ENCODE measurements around the gene ACAP3. TPM values are rescaled to one million over a fixed set of nuclear protein-coding genes. Genes with fewer than 3 reads are reported as not detected.

ACAP3 gene
- total and polyA plus RNA-seq, 2 of the 4 experiments (the other 2 are of a cell fraction) = 13.3 to 58.2 TPM

DNA sequence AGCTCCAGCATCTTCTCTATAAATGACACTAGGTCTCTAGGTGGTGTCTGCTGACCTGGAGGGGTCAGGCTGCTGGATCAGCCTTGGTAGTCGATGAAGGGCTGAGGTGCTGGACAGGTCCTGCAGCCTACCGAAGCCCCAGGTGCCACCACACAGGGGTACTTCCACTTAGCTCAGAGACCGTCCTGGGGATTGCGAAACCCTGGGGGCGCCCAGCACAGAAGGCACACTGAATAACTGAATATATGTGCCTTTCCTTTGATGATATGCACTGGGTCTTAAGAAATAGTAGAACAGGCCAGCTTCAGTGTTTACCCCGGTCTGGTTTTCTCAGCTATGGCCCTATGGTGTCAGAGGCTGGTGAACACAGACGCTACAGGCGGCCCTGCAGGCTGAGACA is 45.0 kb downstream of the ACAP3 start:
- Histone ChIP-seq H2BK15ac (ENCODE audit: low read depth, low read length) (peak overlapping the region; percentile 16; the same call in 2 of the 3 replicates), H3K27me3 (ENCODE audit: control insufficient read depth, insufficient read depth, low read length) (no peaks in the 10 kb centered on the region), H3K23ac (ENCODE audit: low read depth, low read length) (peak overlapping the region; percentile 52; the same call in 1 of the 2 replicates), H2BK120ac (ENCODE audit: low read depth, low read length) (peak overlapping the region; percentile 99), H2BK20ac (ENCODE audit: low read depth, low read length) (peak overlapping the region; percentile 63), H3K4me1 (ENCODE audit: control insufficient read depth, insufficient read depth, low read length) (peaks cover 40% of the 10 kb centered on the region), H3K79me1 (ENCODE audit: low read depth in 1 of 2, low read length in 2 of 2) (peaks cover 30 to 73% of the 10 kb centered on the region in 2 experiments), H3K9ac (ENCODE audit: low read depth, low read length) (peak overlapping the region; percentile 36; the same call in 1 of the 2 replicates), H2AFZ (replicated peaks; ENCODE audit: low read length, poor library complexity) (no peak overlapping the region), H2AK9ac (replicated peaks; ENCODE audit: low read depth, low read length, poor library complexity) (no peak overlapping the region), H4K5ac (ENCODE audit: low read depth, low read length) (peak overlapping the region; percentile 59; the same call in 1 of the 2 replicates), H3K9me1 (ENCODE audit: insufficient read depth, low read length) (peaks cover 29% of the 10 kb centered on the region), H3K4me2 (ENCODE audit: low read depth, low read length) (no peak overlapping the region), H3K4ac (ENCODE audit: low read depth, low read length) (peak overlapping the region; percentile 97), H3K36me3 (ENCODE audit: control insufficient read depth, insufficient read depth, low read length) (peaks cover 57% of the 10 kb centered on the region), H2AK5ac (ENCODE audit: low read depth, low read length) (peak overlapping the region; percentile 85), H3K27ac (ENCODE audit: insufficient read depth, low read length) (peak overlapping the region; percentile 98), H2BK5ac (ENCODE audit: low read depth, low read length, poor library complexity, severe bottlenecking) (peak overlapping the region; percentile 100), H4K91ac (ENCODE audit: insufficient read depth, low read depth, low read length) (peak overlapping the region; percentile 85), H4K20me1 (ENCODE audit: insufficient read depth, low read length) (peaks cover 13% of the 10 kb centered on the region), H4K8ac (ENCODE audit: low read depth in 2 of 2, low read length in 2 of 2) (peak overlapping the region; percentile 43 to 97; a peak in 3 of 4 replicates), H3K9me3 (ENCODE audit: control insufficient read depth, insufficient read depth, low read length) (no peaks in the 10 kb centered on the region), H3K18ac (ENCODE audit: low read depth, low read length) (peak overlapping the region; percentile 75), H3K14ac (replicated peaks; ENCODE audit: low read depth, low read length) (peak overlapping the region; percentile 35), H3K4me3 (ENCODE audit: insufficient read depth, low read depth, low read length) (no peak overlapping the region), H3K56ac (ENCODE audit: extremely low read depth, insufficient read depth, low read length) (peak overlapping the region; percentile 53; the same call in 1 of the 2 replicates)
- BruUV-seq (replicated peaks) = no TSS peak
- DNase-seq (no peak), ATAC-seq (ENCODE audit: low read depth) (no peak)
- 100% methylated on average over 1 of the region's 8 CpGs; no CpG with 5 or more reads in 1 of the 2 experiments for WGBS, 2 experiments (ENCODE audit: extremely low coverage in 2 of 2, insufficient read length in 1 of 2)
- intact Hi-C loops (cut with micrococcal nuclease) = loop anchor here (1.0 kb wide), 1 partner anchor 25 kb away; no protein-coding TSS in a partner anchor
- in situ Hi-C loops (cut with MboI; ENCODE audit: low sequenced_read_pairs) = no loop called here
- no peak for TF ChIP-seq POLR2A (IDR thresholded peaks at IDR 0.05; ENCODE audit: low read depth, low read length)
- peak; percentile 86 for TF ChIP-seq CEBPB (IDR thresholded peaks at IDR 0.05; ENCODE audit: low read depth, low read length)
- dilution Hi-C loops (cut with HindIII; ENCODE audit: low sequenced_read_pairs, unreplicated experiment) = no loop called here
- POLR2A ChIA-PET (ENCODE audit: unreplicated experiment) = no interaction called here
- CTCF ChIA-PET = no interaction called here
